Upper lobe of right lung (tissue), 1 donor: ENCODE data around the gene SYT10. TPM values are rescaled to one million over a fixed set of nuclear protein-coding genes. Genes with fewer than 3 reads are reported as not detected.

Experiments used
- ATAC-seq: fragments of 200-7000 bp; cut with Tn5 transposase; one replicate; pipeline ENCODE4 v1.9.1; 2020; ENCODE audit warnings: mild to moderate bottlenecking, moderate library complexity
- DNase-seq: peaks from one replicate; pipeline ENCODE4 v3.0.0-alpha.2; 2020
- H3K27ac ChIP-seq: fragments of 200-600 bp; one replicate; pipeline ENCODE4 v1.8.0; 2022
- H3K27me3 ChIP-seq: fragments of 200-600 bp; one replicate; pipeline ENCODE4 v1.8.0; 2022; ENCODE audit warnings: mild to moderate bottlenecking
- H3K36me3 ChIP-seq: fragments of 200-600 bp; one replicate; pipeline ENCODE4 v1.8.0; 2022
- H3K4me1 ChIP-seq: fragments of 200-600 bp; one replicate; pipeline ENCODE4 v1.8.0; 2022
- H3K4me3 ChIP-seq: fragments of 200-600 bp; one replicate; pipeline ENCODE4 v1.8.0; 2022; ENCODE audit warnings: mild to moderate bottlenecking
- H3K9me3 ChIP-seq: fragments of 200-600 bp; one replicate; pipeline ENCODE4 v1.8.0; 2022
- CTCF ChIP-seq: fragments of 200-600 bp; IDR thresholded peaks from one replicate; pipeline ENCODE4 v1.8.0; 2022; ENCODE audit warnings: antibody characterized with exemption
- intact Hi-C: fragments of 100-400 bp; cut with DNase I; formaldehyde crosslinking; loops from one replicate; pipeline ENCODE4 v1.11.0; 2022
- total RNA-seq: library from RNA; stranded (reverse); fragmentation: NEBNext Ultra II Directional; extraction: Animal tissue kit (Norgen Biotek cat#: 25700); gene quantifications from one replicate; pipeline ENCODE4 v1.2.1, GENCODE V29; 2021
- donor health status: DM: no; HTN: yes; CAD: no; lungs with severe emphysema.

The SYT10 gene
- total RNA-seq, 1 donor from 2014 or later, result not detected

GRCh38 chr12:33476058-33476457, 36.4 kb upstream of the SYT10 start:
- intact Hi-C loops, result no loop called here
- no peak for TF ChIP-seq CTCF
- ATAC-seq, result no peak
- Histone ChIP-seq H3K36me3 (no peaks in the 10 kb centered on the region), H3K4me1 (no peaks in the 10 kb centered on the region), H3K4me3 (no peak overlapping the region), H3K27ac (no peak overlapping the region), H3K27me3 (no peaks in the 10 kb centered on the region), H3K9me3 (no peaks in the 10 kb centered on the region)
- no peak for DNase-seq

- no peaks in the 10 kb centered on the region for H3K4me1 ChIP-seq
- intact Hi-C loops, result no loop called here
- ATAC-seq, result no peak
- no peaks in the 10 kb centered on the region for H3K27me3 ChIP-seq
- H3K27ac ChIP-seq, result no peak overlapping the region
- H3K9me3 ChIP-seq, result no peaks in the 10 kb centered on the region
- TF ChIP-seq CTCF, result no peak
- no peak for DNase-seq
- H3K4me3 ChIP-seq, result no peak overlapping the region
- no peaks in the 10 kb centered on the region for H3K36me3 ChIP-seq
Observed at GRCh38 chr12:33472299-33472698, 32.7 kb upstream of the SYT10 start.

- H3K27me3 ChIP-seq, result no peaks in the 10 kb centered on the region
- DNase-seq (no peak), ATAC-seq (no peak)
- no peaks in the 10 kb centered on the region for H3K4me1 ChIP-seq
- TF ChIP-seq CTCF, result no peak
- no peak overlapping the region for H3K27ac ChIP-seq
- H3K9me3 ChIP-seq, result no peaks in the 10 kb centered on the region
- no peaks in the 10 kb centered on the region for H3K36me3 ChIP-seq
- no peak overlapping the region for H3K4me3 ChIP-seq
- intact Hi-C loops, result no loop called here
Observed at GRCh38 chr12:33455096-33455495, 15.5 kb upstream of the SYT10 start.

- H3K27me3 ChIP-seq, result no peaks in the 10 kb centered on the region
- ATAC-seq, result no peak
- intact Hi-C loops, result no loop called here
Observed at GRCh38 chr12:33450480-33450879, 10.9 kb upstream of the SYT10 start.

GRCh38 chr12:33440477-33440876, 858 bp upstream of the SYT10 start:
- H3K4me3 ChIP-seq, result no peak overlapping the region
- intact Hi-C loops, result no loop called here
- no peak overlapping the region for H3K27ac ChIP-seq
- H3K36me3 ChIP-seq, result no peaks in the 10 kb centered on the region
- ATAC-seq (no peak), DNase-seq (no peak)
- H3K27me3 ChIP-seq, result peaks cover 43% of the 10 kb centered on the region
- no peak for TF ChIP-seq CTCF
- no peaks in the 10 kb centered on the region for H3K4me1 ChIP-seq
- no peaks in the 10 kb centered on the region for H3K9me3 ChIP-seq

More at GRCh38 chr12:33450480-33450879, 10.9 kb upstream of the SYT10 start:
- DNase-seq, result no peak
- no peaks in the 10 kb centered on the region for H3K4me1 ChIP-seq
- H3K4me3 ChIP-seq, result no peak overlapping the region
- TF ChIP-seq CTCF, result no peak
- no peaks in the 10 kb centered on the region for H3K36me3 ChIP-seq
- H3K9me3 ChIP-seq, result no peaks in the 10 kb centered on the region
- no peak overlapping the region for H3K27ac ChIP-seq
